HG02981 (cell line): ENCODE results near the gene SYTL4.

Source experiments
- ATAC-seq: cut with Tn5 transposase; IDR thresholded peaks from one replicate; pipeline ENCODE4 v1.9.1; 2021; ENCODE audit warnings: mild to moderate bottlenecking, moderate library complexity; ENCODE audit not compliant: unreplicated experiment

The SYTL4 gene

DNA sequence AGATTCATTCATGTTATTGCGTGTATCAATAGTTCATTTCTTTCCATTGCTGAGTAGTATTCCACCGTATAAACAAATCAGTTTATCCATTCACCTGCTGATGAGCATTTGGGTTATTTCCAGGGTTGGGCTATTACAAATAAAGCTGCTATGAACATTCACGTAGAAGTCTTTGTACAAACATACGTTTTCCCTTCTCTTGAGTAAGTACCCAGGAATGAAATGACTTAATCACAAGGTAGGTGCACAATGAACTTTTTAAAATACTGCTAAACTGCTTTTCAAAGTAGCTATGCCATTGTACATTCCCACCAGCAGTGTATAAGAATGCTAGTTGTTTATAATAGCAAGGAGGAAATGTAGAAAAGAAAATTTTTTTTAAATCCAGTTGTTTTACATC, 35.9 kb downstream of the SYTL4 start:
- no peak for ATAC-seq

DNA sequence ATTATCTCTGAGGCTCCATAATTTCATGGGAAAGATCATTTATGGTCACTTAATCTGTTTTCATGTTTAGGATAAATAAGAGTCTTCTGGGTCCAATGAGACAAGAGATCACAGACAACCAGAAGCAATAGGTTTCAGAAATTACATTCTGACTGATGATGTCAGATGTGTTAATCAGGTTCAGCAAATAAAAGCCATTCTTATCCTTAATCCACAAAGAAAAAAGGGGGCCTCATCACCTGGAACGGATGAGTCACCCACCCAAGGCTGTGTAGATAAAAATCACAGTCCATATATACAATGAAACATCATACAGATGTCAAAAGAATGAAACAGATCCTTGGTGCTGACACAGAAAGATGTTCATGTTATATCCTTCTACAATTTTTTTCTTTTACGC, 36.6 kb downstream of the SYTL4 start:
- no peak for ATAC-seq

- peak; percentile 52 for ATAC-seq
Measured at GRCh38 chrX:100687546-100687945, 44.4 kb downstream of the SYTL4 start.

- peak; percentile 41 for ATAC-seq
Measured at GRCh38 chrX:100687128-100687527, 44.8 kb downstream of the SYTL4 start.

DNA sequence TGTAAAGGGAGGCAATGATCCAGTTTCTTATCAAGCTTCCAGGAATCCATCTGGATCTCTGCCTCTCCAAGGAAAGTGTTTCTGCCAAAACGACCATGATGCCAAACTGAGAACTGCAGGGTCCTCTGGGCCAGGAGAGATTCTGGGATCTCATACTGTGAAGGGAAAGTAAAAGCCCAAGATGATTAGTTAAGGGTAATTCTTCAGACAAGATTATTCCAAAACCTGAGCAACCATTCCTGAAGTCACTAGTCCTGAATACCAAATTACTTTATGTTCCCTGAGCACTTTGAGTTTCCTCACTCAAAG, 46.0 kb downstream of the SYTL4 start:
- ATAC-seq = no peak

DNA sequence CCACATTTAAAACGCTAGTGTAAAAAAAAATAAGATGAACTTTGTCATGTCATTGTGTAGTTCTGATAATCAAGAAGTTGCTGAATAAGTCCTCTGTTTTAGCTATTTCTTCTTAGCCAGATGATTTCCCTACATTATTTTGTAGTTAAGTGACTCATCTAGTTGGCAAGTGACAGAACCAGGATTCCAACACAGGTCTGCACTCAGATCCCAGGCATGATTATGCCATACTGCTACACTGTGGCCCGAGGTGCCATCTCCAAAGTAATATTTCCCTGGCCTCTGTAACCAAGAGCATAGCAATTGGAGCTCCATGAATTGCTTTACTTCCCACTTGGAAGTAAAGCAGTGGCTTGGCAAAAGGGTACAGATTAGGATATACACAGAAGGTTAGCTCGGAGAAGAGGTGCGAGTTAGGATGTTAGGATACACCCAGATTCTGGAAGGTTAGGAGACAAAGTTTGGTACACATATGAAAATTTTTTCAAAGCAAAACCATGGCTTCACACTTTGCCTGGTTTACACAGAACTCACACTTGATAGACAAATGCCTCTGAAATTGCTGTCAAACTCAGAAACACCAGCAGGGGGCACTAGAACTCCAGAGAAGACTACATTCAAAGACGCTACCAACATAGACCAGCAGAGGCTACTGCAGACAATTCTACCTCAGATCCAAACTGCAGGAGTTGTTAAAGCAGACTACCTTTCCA, 46.5 kb downstream of the SYTL4 start:
- peak; percentile 84 for ATAC-seq

GRCh38 chrX:100682939-100683338, 49.0 kb downstream of the SYTL4 start:
- ATAC-seq = no peak

DNA sequence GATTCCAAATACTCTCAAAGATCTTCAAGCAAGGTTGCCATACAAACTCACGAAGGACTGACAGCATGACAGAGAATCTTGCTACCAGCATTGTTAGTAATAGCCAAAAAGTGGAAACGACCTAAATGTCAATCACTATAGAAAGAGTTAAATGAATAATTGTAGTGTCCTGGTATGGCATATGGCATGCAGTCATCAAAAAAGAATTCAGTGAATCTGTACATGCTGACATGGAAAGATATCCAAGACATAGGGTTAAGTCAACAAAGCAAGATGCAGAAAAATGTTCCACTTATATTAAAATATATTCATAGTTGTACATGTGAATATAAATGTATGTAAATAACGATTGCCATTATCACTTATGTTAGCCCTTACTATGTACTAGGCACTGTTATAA, 50.3 kb downstream of the SYTL4 start:
- no peak for ATAC-seq

GRCh38 chrX:100680756-100681155, 51.2 kb downstream of the SYTL4 start:
- ATAC-seq = no peak

GRCh38 chrX:100677611-100678181, 54.2 kb downstream of the SYTL4 start:
- no peak for ATAC-seq

- peak; percentile 58 for ATAC-seq
Measured at GRCh38 chrX:100674705-100675104, 57.2 kb downstream of the SYTL4 start.

DNA sequence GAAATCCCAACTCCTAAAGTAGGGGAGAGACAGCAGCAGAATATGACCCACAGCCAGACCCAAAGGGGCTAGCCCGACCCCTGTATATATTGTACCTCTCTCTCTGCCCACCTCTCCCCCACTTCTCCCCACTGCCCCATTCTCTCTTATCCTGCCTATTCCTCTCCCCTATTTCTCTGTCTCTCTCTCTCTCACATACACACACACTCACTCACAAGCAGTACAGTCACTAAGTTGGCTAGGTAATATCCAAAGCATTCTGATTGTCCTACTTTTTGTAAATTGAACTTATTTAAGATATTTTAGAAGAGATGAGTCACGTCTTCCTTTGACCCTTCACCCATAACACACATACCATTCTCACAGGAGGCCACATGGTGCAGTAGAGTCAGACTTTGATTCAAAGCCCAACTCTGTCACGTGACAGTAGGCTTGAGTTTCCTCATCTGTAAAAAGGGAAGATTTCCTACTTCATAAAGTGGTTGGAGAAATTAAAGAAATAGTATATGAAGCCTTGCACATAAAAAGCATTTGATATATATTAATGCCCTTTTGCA, 58.4 kb downstream of the SYTL4 start:
- ATAC-seq = no peak

- no peak for ATAC-seq
Measured at GRCh38 chrX:100672966-100673365, 59.0 kb downstream of the SYTL4 start.

DNA sequence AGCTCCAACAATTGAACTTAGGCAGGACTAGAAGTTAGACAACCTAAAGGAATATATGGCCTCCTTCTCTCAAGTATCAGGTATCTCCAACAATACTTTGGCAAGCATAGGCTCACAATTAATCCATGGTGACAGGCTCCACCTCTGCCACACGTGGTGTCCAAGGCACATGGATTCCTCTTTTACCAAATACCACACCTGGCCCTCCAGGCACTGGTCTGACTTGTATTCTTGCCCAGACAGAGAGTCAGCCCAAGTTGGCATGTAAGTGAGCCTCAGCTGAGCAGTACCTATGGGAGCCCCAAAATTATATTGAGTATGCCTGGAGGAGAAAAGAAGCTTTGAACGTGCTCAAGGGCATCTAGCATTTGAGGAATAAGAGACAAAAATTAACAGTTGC, 68.3 kb downstream of the SYTL4 start:
- ATAC-seq = no peak

GRCh38 chrX:100662796-100663195, 69.1 kb downstream of the SYTL4 start:
- no peak for ATAC-seq

DNA sequence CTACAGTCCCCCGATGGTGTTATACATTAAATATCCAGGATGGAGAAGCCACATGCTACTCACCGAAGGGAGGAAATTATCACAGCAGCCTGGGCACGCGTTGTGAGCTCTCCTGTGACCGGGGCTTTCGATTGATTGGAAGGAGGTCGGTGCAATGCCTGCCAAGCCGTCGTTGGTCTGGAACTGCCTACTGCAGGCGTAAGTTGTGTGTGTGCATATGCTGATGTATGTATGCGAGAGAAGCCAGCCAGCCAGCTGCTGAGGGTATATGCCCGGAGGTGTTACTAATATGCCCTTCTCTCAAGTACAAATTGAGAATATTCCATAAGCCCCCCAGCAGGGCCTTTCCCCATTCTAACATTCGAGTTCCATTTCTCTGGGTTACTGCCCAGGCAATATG, 69.8 kb downstream of the SYTL4 start:
- no peak for ATAC-seq

DNA sequence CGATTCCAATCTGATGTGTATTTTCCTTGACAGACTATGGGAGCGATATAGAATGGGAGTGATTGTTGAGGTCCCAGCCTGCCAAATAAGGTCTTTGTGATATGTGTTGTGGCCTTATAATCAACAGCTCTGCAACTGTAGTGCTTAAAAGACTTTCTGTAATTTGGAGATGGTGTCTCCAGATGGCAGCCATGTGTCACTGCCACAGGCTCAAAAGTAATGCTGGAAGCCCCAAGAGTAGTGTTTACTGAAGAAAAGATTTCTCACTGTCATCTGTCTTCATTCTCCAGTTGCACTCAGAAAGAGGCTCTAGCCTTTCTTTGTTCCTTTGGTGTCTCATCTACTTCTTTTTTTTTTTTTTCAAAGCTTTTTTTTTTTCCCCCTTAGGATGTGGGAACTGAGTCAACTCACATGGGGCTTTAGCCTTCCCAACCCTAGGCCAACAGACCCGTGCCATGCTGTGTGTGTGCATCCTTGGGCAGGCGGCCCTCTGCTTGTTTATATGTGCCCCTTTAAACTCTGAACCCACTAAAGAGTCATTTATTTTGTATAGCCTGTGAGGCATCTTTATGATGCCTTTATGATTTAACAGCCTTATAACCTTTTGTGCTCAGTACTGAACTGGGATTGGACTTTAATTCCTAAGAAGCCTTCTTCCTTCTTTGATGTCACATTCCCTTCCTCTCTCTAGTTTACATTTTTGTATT, 72.3 kb downstream of the SYTL4 start:
- no peak for ATAC-seq

- ATAC-seq = no peak
Measured at GRCh38 chrX:100658941-100659381, 73.0 kb downstream of the SYTL4 start.

- ATAC-seq = no peak
Measured at GRCh38 chrX:100654261-100654660, 77.7 kb downstream of the SYTL4 start.

GRCh38 chrX:100652266-100652665, 79.7 kb downstream of the SYTL4 start:
- ATAC-seq = no peak

GRCh38 chrX:100650841-100651240, 81.1 kb downstream of the SYTL4 start:
- ATAC-seq = no peak
